Measurements from ENCODE around the gene NUTM2G.
"Not testable (repeated sequence)": the region's sequence is repeated elsewhere in the genome, so short reads cannot be mapped to it uniquely, and the experiment has no call there.

Gene NUTM2G

DNA sequence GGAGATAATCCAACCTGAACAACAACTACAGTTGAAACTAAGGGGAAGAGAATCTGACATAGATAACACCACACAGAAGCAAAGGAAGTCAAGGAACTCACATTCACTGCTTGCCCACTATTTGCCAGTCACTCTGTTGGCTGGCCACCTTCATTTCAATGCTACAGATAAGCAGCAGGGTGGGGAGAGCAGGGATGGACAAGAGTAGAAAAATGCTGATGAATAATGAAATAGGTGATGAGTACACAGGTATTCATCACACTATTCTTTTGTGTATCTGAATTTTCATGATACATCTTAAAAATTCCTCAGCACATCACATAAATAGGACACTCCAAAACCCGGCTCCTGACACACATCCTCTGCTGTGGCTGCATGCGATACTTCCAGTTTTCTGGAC lies 21.9 kb downstream of the NUTM2G start:
- DNase-seq, result not testable (repeated sequence)

DNA sequence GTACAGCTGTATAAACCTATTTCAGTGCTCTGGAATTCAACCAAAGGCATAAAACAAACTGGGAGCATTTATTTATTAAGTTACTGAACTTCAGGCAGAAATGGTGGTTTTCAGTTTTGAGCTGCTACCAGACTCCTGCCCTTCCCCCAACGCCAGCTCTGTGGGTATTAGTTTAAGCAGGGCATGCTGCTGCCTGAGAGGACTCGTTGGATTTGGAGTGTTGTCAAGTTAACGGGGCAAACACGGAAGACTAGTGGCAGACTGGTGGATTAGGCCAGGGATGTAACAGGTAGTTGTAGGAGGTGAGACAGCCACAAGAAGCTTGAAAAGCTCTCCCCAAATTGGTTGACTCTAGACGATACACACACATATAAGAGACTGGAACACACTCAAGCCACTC lies 38.9 kb downstream of the NUTM2G start:
- not testable (repeated sequence) for DNase-seq

DNA sequence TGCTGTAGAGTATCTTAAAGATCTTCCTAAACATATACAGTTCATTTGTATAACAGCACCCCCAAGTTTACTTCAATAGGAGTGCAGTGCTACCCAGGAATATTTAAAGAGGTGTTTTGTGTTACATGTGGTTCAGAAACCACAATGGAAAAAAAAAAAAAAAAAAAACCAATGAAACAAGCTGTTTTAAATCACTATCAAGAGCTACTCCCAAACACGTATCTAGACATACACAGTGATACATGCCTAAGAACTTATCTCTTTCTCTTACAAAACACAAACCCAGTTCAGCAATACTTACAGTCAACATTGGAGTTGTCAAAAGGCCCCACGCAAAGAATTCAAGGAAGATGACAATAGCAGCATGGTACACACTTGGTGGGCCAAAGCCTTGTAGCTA lies 43.9 kb downstream of the NUTM2G start:
- DNase-seq, result not testable (repeated sequence)

DNA sequence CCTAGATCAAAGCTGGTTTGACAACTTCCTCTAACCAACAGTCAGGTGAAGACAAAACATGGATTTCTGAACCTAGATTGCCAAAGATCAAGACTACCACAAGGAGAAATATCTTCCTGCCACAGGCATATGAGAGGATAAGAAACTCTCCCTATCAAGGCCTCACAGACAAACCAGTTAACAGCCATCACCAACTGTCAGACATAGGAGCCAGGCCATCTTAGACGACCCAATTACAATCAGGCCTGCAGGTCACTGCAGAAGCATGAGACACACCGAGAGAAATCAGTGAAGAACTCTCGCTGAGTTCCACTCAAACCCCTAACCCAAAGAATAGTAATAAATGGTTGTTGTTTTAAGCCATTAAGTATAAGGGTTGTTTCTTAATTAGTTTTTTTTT lies 45.4 kb downstream of the NUTM2G start:
- not testable (repeated sequence) for DNase-seq

DNA sequence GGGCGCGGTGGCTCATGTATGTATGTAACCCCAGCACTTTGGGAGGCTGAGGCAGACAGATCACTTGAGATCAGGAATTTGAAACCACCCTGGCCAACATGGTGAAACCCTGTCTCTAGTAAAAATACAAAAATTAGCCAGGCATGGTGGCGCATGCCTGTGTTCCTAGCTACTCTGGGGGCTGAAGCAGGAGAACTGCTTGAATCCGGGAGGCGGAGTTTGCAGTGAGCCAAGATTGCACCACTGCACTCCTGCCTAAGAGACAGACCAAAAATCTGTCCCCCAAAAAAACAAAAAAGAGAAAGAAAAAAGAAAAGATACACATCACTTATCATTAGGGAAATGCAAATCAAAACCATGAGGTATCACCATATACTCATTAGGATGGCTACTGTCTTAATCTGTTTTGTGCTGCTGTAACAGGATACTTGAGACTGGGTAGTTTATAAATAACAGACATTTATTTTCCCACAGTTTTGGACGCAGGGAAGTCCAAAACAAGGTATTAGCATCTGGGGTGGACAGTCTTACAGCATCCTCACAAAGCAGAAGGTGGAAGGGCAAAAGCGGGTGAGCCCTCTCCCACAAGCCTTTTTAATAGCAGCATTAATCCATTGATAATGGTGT lies 55.0 kb downstream of the NUTM2G start:
- not testable (repeated sequence) for DNase-seq

DNA sequence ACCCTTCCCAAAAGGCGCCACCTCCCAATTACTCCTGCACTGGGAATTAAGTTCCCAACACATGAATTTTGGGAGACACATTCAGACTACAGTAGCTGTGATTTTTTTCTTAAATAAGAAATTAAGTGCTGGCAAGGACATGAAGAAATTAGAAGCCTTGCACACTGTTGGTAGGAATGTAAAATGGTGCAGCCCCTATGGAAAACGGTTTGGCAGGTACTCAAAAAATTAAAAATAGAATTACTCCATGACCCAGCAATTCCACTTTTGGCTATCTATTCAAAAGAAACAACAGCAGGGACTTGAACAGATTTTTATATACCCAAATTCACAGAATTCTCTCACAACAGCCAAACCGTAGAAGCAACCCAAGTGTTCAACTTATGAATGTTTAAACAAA lies 55.5 kb downstream of the NUTM2G start:
- DNase-seq, result not testable (repeated sequence)

DNA sequence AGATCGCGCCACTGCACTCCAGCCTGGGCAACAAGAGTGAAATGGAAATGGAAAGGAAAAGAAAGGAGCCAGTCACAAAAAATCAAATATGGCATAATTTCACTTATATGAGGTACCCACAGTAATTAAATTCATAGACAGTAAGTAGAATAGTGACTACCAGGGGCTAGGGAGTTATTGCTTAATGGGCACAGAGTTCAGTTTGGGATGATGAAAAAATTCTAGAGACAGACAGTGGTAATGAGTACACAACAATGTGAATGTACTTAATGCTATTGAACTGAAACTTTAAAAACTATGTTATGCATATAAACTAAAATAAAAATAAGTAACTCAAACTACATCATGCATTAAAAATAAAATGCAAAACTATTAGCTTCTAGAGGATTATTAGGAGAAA lies 56.2 kb downstream of the NUTM2G start:
- not testable (repeated sequence) for DNase-seq
